ENCODE data around the gene SOX5.
"Not testable (repeated sequence)": the region's sequence is repeated elsewhere in the genome, so short reads cannot be mapped to it uniquely, and the experiment has no call there.

Gene SOX5

DNA sequence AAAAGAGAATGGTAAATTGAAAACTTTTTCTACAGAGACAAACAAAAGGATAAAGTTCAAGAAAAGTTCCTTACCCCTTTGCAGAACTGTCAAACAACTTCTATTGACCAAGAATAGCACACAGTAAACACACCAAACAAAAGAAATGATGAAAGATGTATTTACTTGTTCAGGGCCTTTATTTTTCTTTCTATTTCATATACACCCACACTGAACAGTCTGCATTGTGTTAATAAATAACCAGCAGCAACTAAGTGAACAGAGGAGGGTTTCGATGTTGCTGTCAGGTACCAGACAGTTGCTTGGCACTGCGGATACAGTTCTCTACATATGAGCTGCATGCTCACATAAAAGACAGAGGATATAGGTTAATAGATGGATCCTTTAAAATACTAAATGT lies 122.1 kb downstream of the SOX5 start:
- no peak for DNase-seq

DNA sequence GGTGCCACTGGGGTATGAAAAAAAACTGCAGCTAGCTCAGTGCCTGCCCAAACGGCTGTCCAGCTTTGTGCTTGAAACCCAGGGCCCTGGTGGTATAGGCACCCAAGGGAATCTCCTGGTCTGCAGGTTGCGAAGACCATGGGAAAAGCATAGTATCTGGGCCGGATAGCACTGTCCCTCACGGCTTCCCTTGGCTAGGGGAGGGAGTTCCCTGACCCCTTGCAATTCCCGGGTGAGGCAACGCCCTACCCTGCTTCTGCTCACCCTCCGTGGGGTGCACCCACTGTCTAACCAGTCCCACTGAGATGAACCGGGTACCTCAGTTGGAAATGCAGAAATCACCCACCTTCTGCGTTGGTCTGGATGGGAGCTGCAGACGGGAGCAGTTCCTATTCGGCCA lies 124.3 kb downstream of the SOX5 start:
- not testable (repeated sequence) for DNase-seq

DNA sequence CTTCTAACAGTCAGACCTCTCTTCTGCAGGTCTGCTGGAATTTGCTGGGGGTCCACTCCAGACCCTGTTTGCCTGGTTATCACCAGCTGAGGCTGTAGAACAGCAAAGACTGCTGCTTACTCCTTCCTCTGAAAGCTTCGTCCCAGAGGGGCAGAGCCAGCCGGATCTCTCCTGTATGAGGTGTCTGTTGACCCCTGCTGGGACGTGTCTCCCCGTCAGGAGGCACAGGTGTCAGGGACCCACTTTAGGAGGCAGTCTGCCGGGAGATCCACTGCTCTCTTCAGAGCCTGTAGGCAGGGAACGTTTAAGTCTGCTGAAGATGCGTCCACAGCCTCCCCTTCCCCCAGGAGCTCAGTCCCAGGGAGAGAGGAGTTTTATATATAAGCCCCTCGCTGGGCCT lies 125.1 kb downstream of the SOX5 start:
- no peak for DNase-seq

DNA sequence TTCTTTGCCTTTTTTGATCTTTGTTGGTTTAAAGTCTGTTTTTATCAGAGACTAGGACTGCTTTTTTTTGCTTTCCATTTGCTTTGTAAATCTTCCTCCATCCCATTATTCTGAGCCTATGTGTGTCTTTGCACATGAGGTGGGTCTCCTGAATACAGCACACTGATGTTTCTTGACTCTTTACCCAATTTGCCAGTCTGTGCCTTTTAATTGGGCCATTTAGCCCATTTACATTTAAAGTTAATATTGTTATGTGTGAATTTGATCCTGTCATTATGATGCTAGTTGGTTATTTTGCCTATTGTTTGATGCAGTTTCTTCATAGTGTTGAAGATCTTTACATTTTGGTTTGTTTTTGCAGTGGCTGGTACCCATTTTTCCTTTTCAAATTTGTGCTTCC lies 126.6 kb downstream of the SOX5 start:
- DNase-seq: not testable (repeated sequence)

DNA sequence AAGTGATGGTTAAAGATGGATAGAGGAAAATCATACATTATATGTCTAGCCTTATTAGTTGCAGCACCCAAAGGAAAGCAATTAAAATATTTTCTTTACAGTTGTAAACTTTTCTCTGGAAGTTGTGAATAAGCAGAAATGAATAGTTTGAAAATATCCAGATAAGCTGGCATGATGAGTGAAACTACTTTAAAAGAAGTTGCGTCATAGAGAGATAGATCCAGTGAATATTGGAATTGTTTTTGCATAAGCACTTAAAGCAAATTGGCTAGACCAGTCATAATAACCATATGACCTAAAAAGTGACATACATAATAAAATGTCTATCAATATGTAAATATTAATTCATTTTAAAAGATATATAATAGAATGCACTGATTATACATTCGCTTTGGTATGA lies 132.1 kb downstream of the SOX5 start:
- DNase-seq: no peak

DNA sequence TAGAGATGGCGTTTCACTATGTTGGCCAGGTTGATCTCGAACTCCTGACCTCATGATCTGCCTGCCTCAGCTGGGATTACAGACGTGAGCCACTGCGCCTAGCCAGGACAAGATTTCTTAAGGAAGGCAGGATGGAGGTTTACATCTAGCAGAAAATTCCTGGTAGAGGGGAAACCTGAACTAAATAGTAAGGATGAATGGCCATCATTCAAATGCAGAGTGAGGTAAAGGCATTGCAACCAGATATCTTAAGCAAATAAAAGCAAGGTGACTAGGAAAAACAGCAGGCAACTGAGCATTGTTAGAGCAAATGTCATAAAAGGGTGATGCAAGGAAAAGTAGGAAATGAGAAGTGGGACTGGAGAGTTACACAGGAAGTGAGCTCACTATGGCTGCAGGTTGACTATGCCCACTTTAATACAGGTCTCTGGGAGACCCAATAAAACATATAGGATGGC lies 133.0 kb downstream of the SOX5 start:
- DNase-seq: no peak

DNA sequence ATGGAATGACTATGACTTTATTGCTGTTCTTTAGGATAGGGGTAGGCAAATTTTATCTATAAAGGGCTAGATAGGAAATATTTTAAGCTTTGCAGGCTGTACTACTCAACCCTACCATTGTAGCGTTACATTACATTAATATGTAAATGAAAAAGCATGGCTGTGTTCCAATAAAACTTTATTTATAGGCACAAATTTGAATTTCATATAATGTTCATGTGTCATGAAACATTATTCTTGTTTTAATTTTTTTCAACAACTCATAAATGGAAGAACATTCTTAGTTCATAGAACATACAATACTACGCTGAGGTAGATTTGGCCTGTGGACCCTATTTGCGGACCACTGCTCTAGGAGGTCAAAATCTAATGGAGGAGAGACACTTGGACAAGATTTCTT lies 133.7 kb downstream of the SOX5 start:
- no peak for DNase-seq

DNA sequence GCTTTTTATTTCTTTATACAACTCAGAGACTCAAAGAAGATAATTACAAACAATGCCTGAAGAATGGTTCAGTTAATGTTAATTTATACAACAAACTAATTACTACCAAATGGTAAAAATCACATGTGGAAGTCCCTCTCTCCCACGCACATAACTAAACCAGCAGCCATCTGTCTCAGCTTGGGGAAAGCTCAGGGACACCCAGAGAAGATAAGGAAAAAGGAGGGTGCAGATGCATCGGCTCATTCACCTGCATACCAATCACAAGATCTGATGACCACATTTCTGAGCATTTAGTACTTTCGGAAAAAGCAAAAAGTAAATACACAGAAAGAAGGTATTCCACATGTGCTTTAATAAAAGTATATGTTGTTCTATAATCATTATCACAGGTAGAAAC lies 136.3 kb downstream of the SOX5 start:
- DNase-seq: no peak

DNA sequence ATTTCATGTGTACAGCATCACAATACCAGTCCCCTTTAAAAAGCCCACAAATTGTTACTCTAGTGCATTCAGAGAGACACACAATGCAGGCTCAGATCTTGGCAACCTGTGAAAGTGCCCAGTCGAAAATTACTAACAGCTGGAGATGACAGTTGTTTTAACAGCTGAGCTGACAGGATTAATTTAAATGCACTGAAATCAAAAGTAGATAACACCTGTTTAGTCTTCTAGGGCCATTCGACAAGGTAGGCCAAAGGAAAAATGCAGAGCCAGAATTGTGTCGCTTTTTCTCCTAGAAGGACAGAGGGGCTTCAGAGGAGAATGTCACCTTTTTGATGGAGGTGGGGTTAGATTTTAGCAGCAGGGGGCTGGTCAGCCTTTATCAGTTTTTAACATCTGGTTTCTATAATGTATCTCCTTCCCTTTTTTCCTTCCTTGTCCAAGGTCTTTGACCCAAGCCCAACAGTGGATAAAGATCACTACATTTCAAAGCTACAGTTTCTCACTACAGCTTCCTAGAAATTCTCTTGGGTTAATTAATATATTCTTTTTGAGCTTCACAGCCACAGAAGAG lies 139.1 kb downstream of the SOX5 start:
- peak; percentile 55 for DNase-seq

DNA sequence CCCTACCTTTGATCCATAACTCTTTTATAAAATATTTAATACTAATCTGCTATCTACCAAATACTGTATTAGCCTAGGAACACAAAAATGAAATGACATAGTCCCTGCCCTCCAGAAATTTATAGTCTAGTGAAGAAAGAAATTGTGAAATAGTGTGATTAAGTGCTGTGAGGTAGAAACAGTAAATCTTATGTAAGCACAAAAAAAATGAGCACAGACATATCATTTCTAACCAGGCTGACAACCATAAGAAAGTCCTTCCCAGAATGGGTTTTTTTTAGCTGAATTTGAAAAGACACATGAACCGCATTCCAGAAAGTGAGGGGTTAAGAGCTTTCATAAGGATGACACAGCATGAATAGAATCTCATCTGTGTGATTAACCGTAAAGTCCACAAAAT lies 145.9 kb downstream of the SOX5 start:
- DNase-seq: no peak

DNA sequence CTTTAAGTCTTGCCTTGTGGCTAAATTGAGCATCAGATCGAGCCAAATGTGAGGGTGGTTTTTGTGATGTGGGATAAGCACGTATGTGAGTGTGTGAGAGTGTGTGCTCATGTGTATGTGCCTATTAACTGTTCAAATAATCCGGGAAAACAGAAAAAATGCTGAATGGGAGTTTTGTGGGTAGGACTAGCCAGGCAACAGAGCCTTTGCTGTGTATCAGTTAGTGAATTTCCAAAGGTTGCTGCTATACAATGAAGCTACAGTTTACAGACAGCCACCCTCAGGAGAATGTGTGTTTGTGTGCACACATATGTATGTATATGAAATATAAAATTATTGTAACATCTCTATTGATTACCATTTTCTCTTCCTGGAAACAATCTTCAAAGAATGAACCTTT lies 154.0 kb downstream of the SOX5 start:
- DNase-seq: no peak

DNA sequence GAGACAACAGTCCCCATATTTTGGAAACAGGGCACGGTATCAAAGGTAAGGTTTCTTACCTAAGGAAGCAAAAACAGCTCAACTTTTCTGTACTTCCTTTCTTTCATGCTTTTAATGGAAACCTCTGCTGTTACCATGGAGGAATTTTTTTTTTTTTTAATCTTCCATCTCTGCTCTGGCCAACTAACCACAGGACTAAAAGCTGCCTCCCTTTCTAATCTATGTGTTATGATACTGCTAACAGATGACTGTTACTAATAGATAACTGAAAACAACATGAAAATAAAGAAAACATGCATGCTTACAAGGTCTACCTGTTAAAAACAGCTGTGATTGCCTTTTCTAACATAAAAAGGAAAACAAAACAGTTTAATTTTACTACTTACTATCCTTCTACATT lies 168.4 kb downstream of the SOX5 start:
- DNase-seq: peak; percentile 90

DNA sequence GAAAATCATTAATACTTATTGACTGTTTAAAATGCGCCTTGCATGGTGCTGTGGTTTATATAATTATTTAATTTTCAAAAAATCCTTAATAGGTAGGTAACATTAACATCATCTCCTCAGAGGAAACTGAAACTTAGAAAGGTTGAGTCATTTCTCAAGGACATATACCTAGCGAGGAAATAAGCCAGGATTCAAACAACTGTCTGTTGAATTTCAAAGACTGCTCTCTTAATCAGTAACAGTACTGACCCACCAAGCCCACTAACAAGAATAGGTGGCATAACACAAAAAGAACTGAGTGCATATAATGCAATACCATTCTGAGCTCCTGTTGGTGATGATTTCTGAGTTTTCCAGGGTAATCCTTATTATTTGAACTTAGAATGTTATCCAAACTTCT lies 174.3 kb downstream of the SOX5 start:
- DNase-seq: no peak

DNA sequence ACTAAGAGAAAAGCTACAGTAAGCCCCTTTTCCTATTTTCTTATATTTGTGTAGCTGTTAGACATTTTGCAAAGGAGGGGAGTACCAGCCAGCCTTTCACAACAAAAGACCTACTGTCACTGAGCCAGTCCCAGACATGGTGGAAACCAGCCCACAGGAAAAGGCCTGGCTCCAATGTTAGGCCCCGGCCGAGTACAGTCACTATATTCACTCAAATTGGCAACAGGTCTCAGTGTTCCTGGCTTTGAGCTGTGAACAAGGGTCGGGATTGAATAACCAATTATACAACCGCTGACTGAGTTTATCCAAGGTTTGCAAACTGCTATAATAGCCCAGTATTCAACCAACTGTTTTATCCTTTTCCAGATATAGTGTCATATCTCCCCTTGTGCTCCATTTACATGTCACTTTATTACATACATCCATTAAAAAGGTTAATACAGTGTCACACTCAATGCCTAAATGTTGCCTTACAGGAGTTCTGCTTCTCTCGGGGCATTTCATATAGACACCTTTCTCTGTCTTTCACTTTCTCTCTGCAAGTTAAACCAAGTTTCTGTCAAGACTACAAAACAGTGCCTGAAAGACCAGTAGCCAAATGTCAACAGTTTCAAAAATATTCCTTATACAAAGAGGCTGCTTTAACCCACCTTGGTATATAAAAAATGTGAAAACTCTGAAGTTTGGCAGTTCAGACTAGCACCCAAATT lies 178.1 kb downstream of the SOX5 start:
- DNase-seq: no peak

DNA sequence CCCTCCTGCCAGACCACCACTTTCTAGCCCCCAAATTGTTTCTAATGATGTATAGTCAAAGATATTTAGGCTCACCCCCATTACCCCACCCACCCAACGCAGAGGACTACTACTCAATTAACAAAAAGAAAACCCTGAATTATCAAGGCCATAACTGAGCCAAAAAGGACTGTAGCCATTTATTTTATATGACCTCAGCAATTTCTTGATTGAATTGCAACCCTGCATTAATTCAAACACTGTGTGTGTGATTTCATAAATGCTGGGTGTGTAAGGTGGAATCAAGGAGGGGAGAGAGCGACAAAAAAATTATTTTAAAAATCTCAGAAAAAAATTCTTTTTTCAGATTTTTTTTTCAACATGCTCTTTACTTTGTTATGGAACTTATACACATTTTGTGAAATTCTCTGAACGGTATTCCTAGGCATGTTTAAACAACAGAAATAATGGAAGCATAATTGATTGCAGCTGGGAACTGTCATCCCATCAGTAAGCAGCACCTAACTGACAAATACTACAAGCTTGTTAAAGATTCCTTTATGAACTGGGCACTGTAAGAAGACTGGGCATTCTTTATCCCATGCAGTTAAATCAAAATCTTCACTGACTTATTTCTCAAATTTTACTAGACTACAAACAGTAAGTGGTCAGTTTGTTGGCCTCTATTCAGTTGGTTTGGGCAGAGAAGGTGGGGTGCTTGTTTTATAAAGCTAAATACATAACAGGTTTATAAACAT lies 179.1 kb downstream of the SOX5 start:
- DNase-seq: no peak

DNA sequence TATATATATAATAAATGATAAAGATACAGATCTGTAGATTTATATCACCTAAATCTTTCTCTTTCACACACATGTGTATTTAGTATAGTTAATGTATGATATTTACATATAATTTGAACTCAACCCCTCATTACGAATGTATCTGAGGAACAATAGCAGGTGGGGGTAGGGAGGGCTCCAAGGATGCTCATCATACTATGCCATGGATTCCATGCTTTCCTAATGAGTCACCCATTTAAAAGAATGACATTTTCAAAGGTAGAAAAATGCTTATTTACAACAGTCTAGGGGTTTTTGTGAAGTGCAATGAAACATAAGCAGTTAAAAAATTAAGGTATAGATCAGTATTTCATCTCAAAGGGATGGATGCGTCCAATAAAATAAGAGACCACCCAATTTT lies 181.6 kb downstream of the SOX5 start:
- no peak for DNase-seq

DNA sequence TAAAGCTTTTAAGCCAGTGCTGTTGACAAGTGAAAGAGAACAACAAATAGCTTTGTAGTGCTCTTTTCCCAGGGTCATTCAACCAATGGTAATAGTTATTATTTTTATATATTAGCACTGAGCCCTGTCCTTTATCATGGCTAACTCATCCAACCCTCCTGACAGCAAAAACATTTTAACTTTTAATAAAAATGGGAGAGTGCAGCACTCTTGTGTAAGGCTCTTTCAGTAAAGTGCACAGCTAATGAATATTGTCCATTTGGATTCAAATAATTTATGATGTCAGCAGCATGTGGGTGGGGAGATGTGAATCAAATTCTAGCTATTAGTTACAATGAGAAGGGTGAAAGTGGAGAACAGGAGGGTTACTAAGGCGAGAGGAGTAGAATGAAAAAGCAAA lies 185.7 kb downstream of the SOX5 start:
- no peak for DNase-seq

DNA sequence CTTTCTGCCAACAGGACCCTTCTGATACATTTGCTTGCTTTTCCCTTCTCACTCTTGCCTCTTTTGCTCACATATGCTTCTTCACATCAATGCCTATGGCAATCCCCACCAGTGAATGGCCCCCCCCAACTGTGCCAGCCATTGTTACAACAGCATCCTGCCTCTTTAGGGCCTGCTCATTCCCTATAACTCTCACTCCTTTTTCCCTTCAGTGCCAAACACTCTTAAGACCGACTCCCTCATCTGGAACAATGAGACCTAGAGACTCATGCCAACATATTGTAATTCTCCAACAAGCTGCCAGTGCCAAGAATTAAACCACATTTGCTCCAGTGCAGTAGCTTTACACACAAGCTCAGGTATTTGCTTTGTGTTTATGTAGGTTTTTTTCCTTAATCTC lies 189.0 kb downstream of the SOX5 start:
- DNase-seq: no peak

DNA sequence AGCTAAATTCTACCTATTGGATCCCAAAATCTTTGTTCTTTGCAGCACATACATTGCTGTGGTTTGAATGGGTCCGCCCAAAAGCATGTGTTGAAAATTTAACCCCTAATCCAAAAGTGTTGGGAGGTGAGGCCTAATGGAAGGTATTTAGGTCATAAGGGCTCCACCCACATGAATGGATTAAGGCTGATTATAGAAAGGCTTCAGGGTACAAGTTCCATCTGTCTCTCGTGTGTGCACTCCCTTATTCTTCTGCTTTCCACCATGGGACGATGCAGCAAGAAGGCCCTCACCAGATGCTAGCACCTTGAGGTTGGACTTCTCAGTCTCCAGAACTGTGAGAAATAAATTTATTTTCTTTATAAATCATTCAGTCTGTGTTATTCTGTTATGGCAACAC lies 190.9 kb downstream of the SOX5 start:
- no peak for DNase-seq

DNA sequence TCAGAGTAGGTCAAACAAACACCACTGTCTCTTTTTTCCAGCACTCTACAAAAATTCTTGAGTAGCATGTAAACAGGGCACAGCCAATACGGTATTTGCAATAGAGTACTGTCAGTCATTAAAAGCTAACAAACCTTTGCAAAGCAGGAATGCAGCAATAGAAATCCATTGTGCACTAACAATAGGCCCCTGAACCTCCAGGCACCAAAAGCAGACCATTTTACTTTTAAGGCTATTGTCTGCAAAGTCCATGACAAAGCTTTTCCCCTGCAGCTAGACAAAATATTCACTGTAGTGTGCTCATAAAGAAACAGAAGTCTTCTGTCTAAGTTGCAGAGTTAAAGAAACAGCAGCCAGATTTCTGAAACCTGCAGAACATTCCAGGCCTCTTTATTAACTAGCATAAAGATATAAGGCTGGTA lies 191.9 kb downstream of the SOX5 start:
- DNase-seq: no peak

DNA sequence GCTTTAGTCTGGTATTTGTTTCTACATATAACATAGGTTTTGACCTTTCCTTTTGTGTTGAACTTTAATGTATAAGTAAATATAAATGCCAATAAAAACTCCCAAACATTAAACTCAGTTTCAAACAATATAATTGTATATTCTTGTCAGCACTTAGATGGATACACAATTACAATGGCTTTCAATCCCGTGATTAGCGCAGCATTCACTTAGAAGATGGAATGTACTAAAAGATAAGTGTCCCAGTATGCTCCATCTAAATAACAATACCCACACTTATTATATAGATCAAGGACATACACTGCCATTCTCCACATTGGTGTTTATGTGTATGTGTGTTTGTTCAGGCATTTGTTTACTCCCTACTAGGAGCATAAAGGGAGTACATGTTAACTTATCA lies 193.1 kb downstream of the SOX5 start:
- DNase-seq: no peak

DNA sequence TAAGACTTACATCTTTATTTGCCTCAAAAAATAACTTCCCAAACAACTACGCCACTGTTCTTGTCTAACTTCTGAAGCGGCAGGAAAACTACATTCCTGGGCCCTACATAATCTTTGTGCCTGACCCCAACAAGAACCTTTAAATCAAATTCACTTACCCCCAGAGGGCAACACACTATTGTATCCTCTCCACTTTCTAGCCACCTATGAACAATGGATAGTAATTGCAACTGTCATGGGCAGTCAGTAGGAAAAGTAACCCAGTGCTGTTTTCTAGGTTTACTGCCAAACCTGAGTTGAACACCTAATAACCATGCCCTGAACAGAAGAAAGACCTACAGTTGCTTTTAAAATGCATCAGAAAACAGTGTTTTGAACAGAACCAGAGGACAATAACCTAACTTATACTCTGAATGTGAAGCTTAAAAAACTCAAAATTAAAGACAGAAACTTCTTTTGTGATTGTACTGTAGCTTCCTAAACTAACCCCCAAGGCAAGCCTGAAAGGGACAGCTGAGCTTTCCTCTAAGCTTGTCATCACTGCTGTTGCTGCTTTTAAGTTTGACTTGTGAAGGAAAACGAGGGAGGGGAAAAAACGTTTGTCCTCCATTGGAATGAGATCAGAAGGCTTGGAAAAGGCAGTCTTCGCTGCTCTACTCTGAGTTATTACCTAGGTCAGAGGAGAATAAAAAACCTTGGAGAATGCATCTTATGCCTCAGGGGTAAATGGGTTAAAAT lies 195.7 kb downstream of the SOX5 start:
- DNase-seq: no peak

DNA sequence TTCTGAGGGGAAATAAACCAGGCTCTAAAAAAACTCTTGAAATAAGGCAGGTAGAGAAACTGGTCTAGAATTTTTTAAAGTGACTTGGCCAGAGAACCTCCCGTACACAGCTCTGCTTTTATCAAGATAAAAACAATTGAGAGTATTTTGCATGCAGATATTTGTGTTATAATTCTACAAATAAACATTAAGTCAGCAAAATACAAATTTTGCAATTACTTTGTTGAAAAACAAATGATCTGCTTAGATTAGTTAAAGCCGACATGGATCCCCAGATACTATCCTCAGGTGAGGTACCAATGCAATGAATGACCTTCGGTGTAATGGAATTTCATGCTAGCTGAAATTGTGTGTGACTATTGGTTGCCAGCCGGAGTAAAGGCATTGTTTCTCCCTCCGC lies 197.2 kb downstream of the SOX5 start:
- DNase-seq: no peak

DNA sequence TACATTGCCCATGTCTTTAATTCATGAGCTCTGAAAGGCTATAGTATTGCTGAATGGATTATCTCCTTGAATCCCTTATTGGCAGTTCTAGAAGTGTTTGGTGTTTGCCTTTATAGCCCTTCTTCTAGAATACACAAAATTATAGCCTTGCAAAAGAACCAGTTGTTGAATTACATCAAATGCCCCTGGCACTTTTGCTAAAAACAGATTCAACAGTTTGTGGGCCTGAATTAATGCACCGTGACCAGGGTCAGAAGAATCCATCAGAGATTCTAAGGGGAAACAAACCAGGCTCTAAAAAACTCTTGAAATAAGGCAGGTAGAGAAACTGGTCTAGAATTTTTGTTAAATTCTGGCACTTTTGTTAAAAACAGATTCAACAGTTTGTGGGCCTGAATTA lies 197.8 kb downstream of the SOX5 start:
- DNase-seq: no peak

Measured in OCI-M1 (cell line).